Esophagus squamous epithelium (tissue), 5 donors: ENCODE data around the gene KCTD2. TPM values are rescaled to one million over a fixed set of nuclear protein-coding genes. Genes with fewer than 3 reads are reported as not detected.

Experiments
- DNase-seq: peaks from one replicate; lab custom pipeline; 2025; lab: John Stamatoyannopoulos, UW
- H3K27ac ChIP-seq, 4 donors: fragments of 200-600 bp; sonication (generic); one replicate each; pipeline ENCODE4 v1.5.1; 2016 to 2019; ENCODE audit warnings: mild to moderate bottlenecking in 1 of 4
- H3K27me3 ChIP-seq, 4 donors: fragments of 200-600 bp; sonication (generic); 1 replicate in 3 of 4; 2 replicates in 1 of 4; pipeline versions ENCODE4 v1.5.1 to v1.6.0; 2017 to 2021; ENCODE audit warnings: antibody characterized with exemption in 1 of 4
- H3K36me3 ChIP-seq, 3 donors: fragments of 200-600 bp; sonication (generic); one replicate each; pipeline ENCODE4 v1.5.1; 2016 to 2019
- H3K4me1 ChIP-seq, 3 donors: fragments of 200-600 bp; sonication (generic); one replicate each; pipeline ENCODE4 v1.5.1; 2017 to 2019
- H3K4me3 ChIP-seq, 4 donors: fragments of 200-600 bp; sonication (generic); 1 replicate in 3 of 4; 2 replicates in 1 of 4; pipeline ENCODE4 v1.5.1; 2016 to 2019; ENCODE audit warnings: mild to moderate bottlenecking in 2 of 4, moderate library complexity in 1 of 4
- H3K9me3 ChIP-seq, 3 donors: fragments of 200-600 bp; sonication (generic); one replicate each; pipeline ENCODE4 v1.5.1; 2016 to 2019
- CTCF ChIP-seq, 6 experiments: fragments of 450-650 bp in 4 of 6; fragments of 200-600 bp in 2 of 6; sonication (generic) in 2 of 6; IDR thresholded peaks; one replicate each; pipeline ENCODE4 v1.5.1; 2016 to 2019; ENCODE audit warnings: antibody characterized with exemption in 6 of 6, mild to moderate bottlenecking in 4 of 6, moderate library complexity in 4 of 6
- POLR2A ChIP-seq, 4 donors: fragments of 450-650 bp; IDR thresholded peaks; one replicate each; pipeline ENCODE4 v1.6.1; 2017; ENCODE audit warnings: antibody characterized with exemption in 4 of 4, mild to moderate bottlenecking in 4 of 4, moderate library complexity in 3 of 4
- WGBS, 2 donors: methylation state at CpG; one replicate each; pipeline ENCODE4 v1.1.5; 2018; 5-methylcytosine and 5-hydroxymethylcytosine counted together
- intact Hi-C: fragments of 100-400 bp; cut with DNase I; formaldehyde crosslinking; loops from one replicate; pipeline ENCODE4 v1.15.0; 2022
- total RNA-seq, 4 donors: library from RNA; depleted of rRNA; stranded (reverse); fragments of >200 nt; gene quantifications; one replicate each; pipeline ENCODE4 v1.1.0, GENCODE V29; 2016
- donor health status: DM: yes; HTN: yes; CAD: no.

KCTD2 gene
- total RNA-seq, 4 donors from 2014 or later = 11.5 to 17.6 (median 14.2) TPM

GRCh38 chr17:75082683-75083082 is 35.7 kb downstream of the KCTD2 start:
- no peak for DNase-seq
- no peaks in the 10 kb centered on the region for H3K9me3 ChIP-seq
- H3K27me3 ChIP-seq = no peaks in the 10 kb centered on the region
- no peak for TF ChIP-seq CTCF (IDR thresholded peaks at IDR 0.05)
- 74 to 88% methylated on average over 5 to 6 of the region's 6 CpGs for WGBS, 2 donors
- intact Hi-C loops = no loop called here
- no peak overlapping the region for H3K27ac ChIP-seq
- H3K4me3 ChIP-seq = no peak overlapping the region
- H3K4me1 ChIP-seq = peaks cover 18 to 60% (median 29%) of the 10 kb centered on the region in 3 donors
- no peaks in the 10 kb centered on the region for H3K36me3 ChIP-seq

- Histone ChIP-seq H3K36me3 (no peaks in the 10 kb centered on the region), H3K9me3 (no peaks in the 10 kb centered on the region), H3K4me3 (no peak overlapping the region), H3K4me1 (peaks cover 23 to 60% (median 24%) of the 10 kb centered on the region in 3 donors), H3K27me3 (no peaks in the 10 kb centered on the region), H3K27ac (no peak overlapping the region)
- intact Hi-C loops = no loop called here
- no peak for DNase-seq
- TF ChIP-seq CTCF (IDR thresholded peaks at IDR 0.05) = no peak
- TF ChIP-seq POLR2A (IDR thresholded peaks at IDR 0.05) = no peak
- 46 to 61% methylated on average over 7 to 8 of the region's 14 CpGs for WGBS, 2 donors
Measured at GRCh38 chr17:75084039-75084660, 37.1 kb downstream of the KCTD2 start.

- H3K27ac ChIP-seq = peak overlapping the region; percentile 92 to 94 (median 92)
- WGBS, 2 donors = 62 to 73% methylated on average over 14 to 15 of the region's 15 CpGs
- no peaks in the 10 kb centered on the region for H3K36me3 ChIP-seq
- H3K9me3 ChIP-seq = no peaks in the 10 kb centered on the region
- intact Hi-C loops = no loop called here
- no peaks in the 10 kb centered on the region for H3K27me3 ChIP-seq
- H3K4me1 ChIP-seq = peaks cover 37 to 74% (median 42%) of the 10 kb centered on the region in 3 donors
- no peak for DNase-seq
- no peak for TF ChIP-seq POLR2A (IDR thresholded peaks at IDR 0.05)
- TF ChIP-seq CTCF (IDR thresholded peaks at IDR 0.05) = no peak
- H3K4me3 ChIP-seq = peak overlapping the region in 1 of 4 donors; percentile 71
Measured at GRCh38 chr17:75086496-75087181, 39.6 kb downstream of the KCTD2 start.

- DNase-seq = no peak
- Histone ChIP-seq H3K27ac (peak overlapping the region; percentile 92 to 94 (median 92)), H3K36me3 (no peaks in the 10 kb centered on the region), H3K9me3 (no peaks in the 10 kb centered on the region), H3K27me3 (no peaks in the 10 kb centered on the region), H3K4me1 (peaks cover 39 to 79% (median 47%) of the 10 kb centered on the region in 3 donors), H3K4me3 (peak overlapping the region; percentile 50 to 71 (median 68))
- TF ChIP-seq CTCF (IDR thresholded peaks at IDR 0.05) = no peak
- TF ChIP-seq POLR2A (IDR thresholded peaks at IDR 0.05) = no peak
- intact Hi-C loops = no loop called here
- 13 to 65% methylated on average over 3 to 10 of the region's 12 CpGs for WGBS, 2 donors
Measured at GRCh38 chr17:75087182-75087557, 40.1 kb downstream of the KCTD2 start.
